T-cell (primary cell): Measurements from ENCODE around the gene SGTA. TPM values are rescaled to one million over a fixed set of nuclear protein-coding genes. Genes with fewer than 3 reads are reported as not detected.
"Not testable (repeated sequence)": the region's sequence is repeated elsewhere in the genome, so short reads cannot be mapped to it uniquely, and the experiment has no call there.

ENCODE experiments used
- ATAC-seq, 4 experiments: fragments of 200-7000 bp in 3 of 4; fragments of 150-1000 bp in 1 of 4; cut with Tn5 transposase; replicated peaks in 1 of 4; 1 replicate in 3 of 4; 2 replicates in 1 of 4; pipeline ENCODE4 v1.10.0; 2021; ENCODE audit warnings: moderate library complexity in 3 of 4, mild to moderate bottlenecking in 2 of 4, moderate number of reproducible peaks in 1 of 4
- CTCF ChIA-PET, 2 donors: fragments of 300-600 bp; sonication (Branson Sonifier 250); formaldehyde crosslinking; loops; one replicate each; lab custom pipeline; 2022; ENCODE audit warnings: antibody characterized with exemption in 2 of 2; lab: Charles Lee
- POLR2A ChIA-PET, 2 donors: fragments of 300-600 bp; sonication (Branson Sonifier 250); formaldehyde crosslinking; loops; one replicate each; lab custom pipeline; 2022; ENCODE audit warnings: antibody characterized with exemption in 2 of 2; lab: Charles Lee
- DNase-seq, 35 experiments: peaks; one replicate each; pipeline versions ENCODE4 v3.0.0 to v3.0.0-alpha.2; 2013 to 2023
- H3K27ac ChIP-seq: one replicate; pipeline ENCODE4 v1.5.1; 2013; ENCODE audit warnings: low read length
- H3K27me3 ChIP-seq, 2 experiments: replicated peaks in 1 of 2; 1 replicate in 1 of 2; 2 replicates in 1 of 2; pipeline versions ENCODE4 v1.6.1 to v1.7.0; 2013; ENCODE audit warnings: low read length in 1 of 2, mixed read lengths in 1 of 2; ENCODE audit not compliant: control insufficient read depth in 2 of 2, insufficient read depth in 2 of 2; ENCODE audit errors: extremely low read depth in 1 of 2
- H3K36me3 ChIP-seq, 2 donors: 1 replicate in 1 of 2; 2 replicates in 1 of 2; pipeline versions ENCODE4 v1.6.1 to v1.7.0; 2013; ENCODE audit warnings: low read length in 1 of 2; ENCODE audit not compliant: control insufficient read depth in 2 of 2, insufficient read depth in 1 of 2; ENCODE audit errors: extremely low read depth in 1 of 2
- H3K4me1 ChIP-seq, 2 experiments: 1 replicate in 1 of 2; 2 replicates in 1 of 2; pipeline versions ENCODE4 v1.6.1 to v1.7.0; 2013; ENCODE audit warnings: low read length in 2 of 2, mixed read lengths in 1 of 2; ENCODE audit not compliant: insufficient read depth in 2 of 2, control insufficient read depth in 1 of 2; ENCODE audit errors: extremely low read depth in 1 of 2
- H3K4me3 ChIP-seq, 2 donors: 1 replicate in 1 of 2; 2 replicates in 1 of 2; pipeline versions ENCODE4 v1.5.1 to v1.7.0; 2013; ENCODE audit warnings: mild to moderate bottlenecking in 2 of 2, low read length in 1 of 2, moderate library complexity in 1 of 2; ENCODE audit not compliant: control insufficient read depth in 1 of 2; ENCODE audit errors: extremely low read depth in 1 of 2
- H3K9me3 ChIP-seq: 2 replicates; pipeline ENCODE4 v1.7.0; 2013
- H3K27ac Mint-ChIP-seq, 2 donors: one replicate each; pipeline ENCODE4 v1.8.0; 2020 to 2021; ENCODE audit warnings: mild to moderate bottlenecking in 2 of 2, mixed read lengths in 2 of 2
- H3K27me3 Mint-ChIP-seq, 2 donors: one replicate each; pipeline ENCODE4 v1.8.0; 2021 to 2022; ENCODE audit warnings: mixed read lengths in 2 of 2
- H3K36me3 Mint-ChIP-seq: one replicate; pipeline ENCODE4 v1.8.0; 2021; ENCODE audit warnings: mixed read lengths
- H3K4me1 Mint-ChIP-seq, 3 donors: one replicate each; pipeline ENCODE4 v1.8.0; 2020 to 2022; ENCODE audit warnings: mixed read lengths in 3 of 3, mild to moderate bottlenecking in 1 of 3
- H3K4me3 Mint-ChIP-seq, 3 donors: one replicate each; pipeline ENCODE4 v1.8.0; 2020 to 2022; ENCODE audit warnings: mild to moderate bottlenecking in 3 of 3, mixed read lengths in 3 of 3, moderate library complexity in 3 of 3
- H3K9me3 Mint-ChIP-seq, 3 donors: one replicate each; pipeline ENCODE4 v1.8.0; 2020 to 2022; ENCODE audit warnings: mixed read lengths in 3 of 3
- WGBS: methylation state at CpG from one replicate; pipeline ENCODE4 v1.1.5; 2013; ENCODE audit warnings: missing lambda C conversion rate; ENCODE audit not compliant: insufficient coverage; 5-methylcytosine and 5-hydroxymethylcytosine counted together
- total RNA-seq, 35 experiments: library from RNA in 6 of 35; stranded (reverse) in 6 of 35; fragments of 120-200 nt in 1 of 35; gene quantifications; one replicate each; pipeline versions ENCODE4 v1.2.1 to v1.2.4 and lab custom pipeline; 2013 to 2026

Gene SGTA
- total RNA-seq, 5 donors from 2014 or later (not counting 1 experiment from before 2014, with no cell fraction given): 28.9 to 42.5 (median 36.7) TPM

- H3K27ac Mint-ChIP-seq: no peak overlapping the region
- peaks cover 16% of the 10 kb centered on the region for H3K36me3 Mint-ChIP-seq
- no peak overlapping the region for H3K27ac ChIP-seq
- no peaks in the 10 kb centered on the region for H3K27me3 ChIP-seq
- no peaks in the 10 kb centered on the region for H3K9me3 ChIP-seq
- no peak overlapping the region for H3K4me3 Mint-ChIP-seq
- no peaks in the 10 kb centered on the region for H3K9me3 Mint-ChIP-seq
- DNase-seq (no peak), ATAC-seq (no peak)
- no peaks in the 10 kb centered on the region for H3K4me1 ChIP-seq
- ChIA-PET CTCF (interaction anchor here in 1 of 2 donors (0.5 kb wide), 1 partner anchor 26 kb away, joined by 3 read pairs; no protein-coding TSS in a partner anchor), POLR2A (no interaction called here)
- 97% methylated on average over 11 of the region's 12 CpGs for WGBS
- H3K27me3 Mint-ChIP-seq: no peaks in the 10 kb centered on the region
- H3K36me3 ChIP-seq: peaks cover 26 to 34% of the 10 kb centered on the region in 2 donors
- no peak overlapping the region for H3K4me3 ChIP-seq
- peaks cover 0 to 2% (median 0%) of the 10 kb centered on the region in 3 donors for H3K4me1 Mint-ChIP-seq
These were observed 10.5 kb upstream of the SGTA start for GRCh38 chr19:2793577-2793976.

- no peak overlapping the region for H3K27ac Mint-ChIP-seq
- no peaks in the 10 kb centered on the region for H3K27me3 ChIP-seq
- CTCF ChIA-PET: interaction anchor here in 1 of 2 donors (0.5 kb wide), 1 partner anchor 26 kb away, joined by 3 read pairs; no protein-coding TSS in a partner anchor
- H3K36me3 Mint-ChIP-seq: peaks cover 16% of the 10 kb centered on the region
- H3K4me1 Mint-ChIP-seq: peaks cover 0 to 2% (median 0%) of the 10 kb centered on the region in 3 donors
- H3K4me3 Mint-ChIP-seq: no peak overlapping the region
- no peaks in the 10 kb centered on the region for H3K4me1 ChIP-seq
- H3K27ac ChIP-seq: no peak overlapping the region
- H3K36me3 ChIP-seq: peaks cover 26 to 30% of the 10 kb centered on the region in 2 donors
- H3K4me3 ChIP-seq: no peak overlapping the region
- POLR2A ChIA-PET: no interaction called here
- H3K9me3 ChIP-seq: no peaks in the 10 kb centered on the region
- H3K9me3 Mint-ChIP-seq: no peaks in the 10 kb centered on the region
- WGBS: 100% methylated on average over 7 of the region's 7 CpGs
- no peaks in the 10 kb centered on the region for H3K27me3 Mint-ChIP-seq
- no peak for DNase-seq
- ATAC-seq: no peak
These were observed 10.1 kb upstream of the SGTA start for GRCh38 chr19:2793126-2793525.

GRCh38 chr19:2792666-2793065 lies 9.6 kb upstream of the SGTA start:
- H3K9me3 ChIP-seq, H3K4me3 ChIP-seq, H3K27me3 Mint-ChIP-seq, POLR2A ChIA-PET, H3K4me1 Mint-ChIP-seq, H3K4me3 Mint-ChIP-seq, H3K27ac ChIP-seq, ATAC-seq, DNase-seq, H3K4me1 ChIP-seq, H3K27me3 ChIP-seq, CTCF ChIA-PET, H3K9me3 Mint-ChIP-seq, H3K27ac Mint-ChIP-seq: not testable (repeated sequence)
- H3K36me3 ChIP-seq: peaks cover 26 to 30% of the 10 kb centered on the region in 2 donors
- WGBS: 88% methylated on average over 9 of the region's 10 CpGs
- H3K36me3 Mint-ChIP-seq: peaks cover 14% of the 10 kb centered on the region

- Mint-ChIP-seq H3K4me3 (no peak overlapping the region), H3K27me3 (no peaks in the 10 kb centered on the region), H3K9me3 (no peaks in the 10 kb centered on the region), H3K4me1 (peaks cover 0 to 9% (median 8%) of the 10 kb centered on the region in 3 donors), H3K27ac (no peak overlapping the region), H3K36me3 (peaks cover 12% of the 10 kb centered on the region)
- 93% methylated on average over 15 of the region's 16 CpGs for WGBS
- ChIA-PET CTCF (no interaction called here), POLR2A (no interaction called here)
- DNase-seq (no peak), ATAC-seq (no peak)
- Histone ChIP-seq H3K4me3 (no peak overlapping the region), H3K36me3 (peaks cover 26 to 27% of the 10 kb centered on the region in 2 donors), H3K4me1 (no peaks in the 10 kb centered on the region), H3K9me3 (no peaks in the 10 kb centered on the region), H3K27ac (no peak overlapping the region), H3K27me3 (no peaks in the 10 kb centered on the region)
These were observed 8.8 kb upstream of the SGTA start for GRCh38 chr19:2791876-2792275.

- Histone ChIP-seq H3K36me3 (peaks cover 26 to 27% of the 10 kb centered on the region in 2 donors), H3K4me3 (no peak overlapping the region), H3K9me3 (no peaks in the 10 kb centered on the region), H3K4me1 (peaks cover 0 to under 1% of the 10 kb centered on the region in 2 experiments), H3K27me3 (no peaks in the 10 kb centered on the region), H3K27ac (no peak overlapping the region)
- Mint-ChIP-seq H3K9me3 (no peaks in the 10 kb centered on the region), H3K27me3 (no peaks in the 10 kb centered on the region), H3K36me3 (peaks cover 12% of the 10 kb centered on the region), H3K27ac (no peak overlapping the region), H3K4me1 (peaks cover 1 to 9% (median 9%) of the 10 kb centered on the region in 3 donors), H3K4me3 (no peak overlapping the region)
- DNase-seq (no peak), ATAC-seq (no peak)
- WGBS: 90% methylated on average over 15 of the region's 16 CpGs
- ChIA-PET POLR2A (no interaction called here), CTCF (no interaction called here)
These were observed 8.4 kb upstream of the SGTA start for GRCh38 chr19:2791440-2791839.

GRCh38 chr19:2790557-2791271 lies 7.6 kb upstream of the SGTA start:
- Histone ChIP-seq H3K27ac (no peak overlapping the region), H3K36me3 (peaks cover 20 to 24% of the 10 kb centered on the region in 2 donors), H3K27me3 (no peaks in the 10 kb centered on the region), H3K9me3 (no peaks in the 10 kb centered on the region), H3K4me1 (peaks cover 2 to 8% of the 10 kb centered on the region in 2 experiments), H3K4me3 (no peak overlapping the region)
- Mint-ChIP-seq H3K4me3 (no peak overlapping the region), H3K27me3 (no peaks in the 10 kb centered on the region), H3K9me3 (no peaks in the 10 kb centered on the region), H3K4me1 (peaks cover 8 to 16% (median 15%) of the 10 kb centered on the region in 3 donors), H3K36me3 (peaks cover 8% of the 10 kb centered on the region), H3K27ac (no peak overlapping the region)
- no peak for ATAC-seq
- 96% methylated on average over 23 of the region's 32 CpGs for WGBS
- CTCF ChIA-PET: no interaction called here
- no peak for DNase-seq
- POLR2A ChIA-PET: no interaction called here
